ENCODE measurements around the gene AKNA.

DNA sequence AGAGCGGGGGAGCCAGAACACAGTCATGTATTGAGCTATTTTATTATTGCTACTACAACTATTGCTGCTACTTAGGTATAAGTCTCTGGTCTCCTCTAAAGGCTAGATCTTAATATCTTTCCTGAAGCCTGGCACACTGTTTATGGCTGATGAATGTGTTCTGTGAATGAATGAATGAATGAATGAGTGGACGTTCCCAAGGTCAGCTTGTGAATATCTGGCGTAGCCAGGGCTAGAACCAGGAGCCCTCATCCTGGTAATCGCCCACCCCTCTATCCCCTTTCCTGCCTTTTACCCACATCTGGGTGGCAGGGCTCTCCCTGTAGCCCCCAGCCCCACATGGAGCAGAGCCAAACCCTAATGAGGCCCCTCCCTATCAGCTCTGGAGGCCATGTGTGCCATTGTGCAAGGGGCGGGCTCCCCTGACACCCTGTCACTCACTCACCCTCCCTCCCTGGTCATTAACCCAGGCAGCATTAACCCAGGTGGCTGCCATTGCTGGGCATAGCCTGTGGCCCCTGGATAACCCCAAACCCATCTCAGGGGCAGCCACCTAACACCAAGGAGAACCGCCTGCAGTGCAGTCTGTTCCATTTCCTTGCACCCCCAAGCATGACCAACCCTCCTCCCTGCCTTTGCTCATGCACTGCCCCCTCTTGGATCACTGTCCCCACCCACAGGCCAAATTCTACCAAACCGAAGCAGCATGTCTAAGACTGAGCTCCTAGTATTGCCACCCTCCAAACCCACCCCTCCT lies 2.0 kb upstream of the AKNA start:
- TF ChIP-seq, protein P1, sequence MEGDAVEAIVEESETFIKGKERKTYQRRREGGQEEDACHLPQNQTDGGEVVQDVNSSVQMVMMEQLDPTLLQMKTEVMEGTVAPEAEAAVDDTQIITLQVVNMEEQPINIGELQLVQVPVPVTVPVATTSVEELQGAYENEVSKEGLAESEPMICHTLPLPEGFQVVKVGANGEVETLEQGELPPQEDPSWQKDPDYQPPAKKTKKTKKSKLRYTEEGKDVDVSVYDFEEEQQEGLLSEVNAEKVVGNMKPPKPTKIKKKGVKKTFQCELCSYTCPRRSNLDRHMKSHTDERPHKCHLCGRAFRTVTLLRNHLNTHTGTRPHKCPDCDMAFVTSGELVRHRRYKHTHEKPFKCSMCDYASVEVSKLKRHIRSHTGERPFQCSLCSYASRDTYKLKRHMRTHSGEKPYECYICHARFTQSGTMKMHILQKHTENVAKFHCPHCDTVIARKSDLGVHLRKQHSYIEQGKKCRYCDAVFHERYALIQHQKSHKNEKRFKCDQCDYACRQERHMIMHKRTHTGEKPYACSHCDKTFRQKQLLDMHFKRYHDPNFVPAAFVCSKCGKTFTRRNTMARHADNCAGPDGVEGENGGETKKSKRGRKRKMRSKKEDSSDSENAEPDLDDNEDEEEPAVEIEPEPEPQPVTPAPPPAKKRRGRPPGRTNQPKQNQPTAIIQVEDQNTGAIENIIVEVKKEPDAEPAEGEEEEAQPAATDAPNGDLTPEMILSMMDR (IDR thresholded peaks at IDR 0.05) = no peak
- TF ChIP-seq POLR2A (IDR thresholded peaks at IDR 0.05) = no peak
